NT2/D1 (cell line): Measurements from ENCODE around the gene OVOL3.

Experiments
- DNase-seq: peaks from one replicate; pipeline ENCODE4 v3.0.0-alpha.2; 2011; ENCODE audit warnings: low read depth, low spot score
- H3K27me3 ChIP-seq: 2 replicates; pipeline ENCODE4 v1.6.0; 2011; ENCODE audit warnings: mild to moderate bottlenecking; ENCODE audit not compliant: insufficient read length, insufficient read depth
- H3K36me3 ChIP-seq: 2 replicates; pipeline ENCODE4 v1.6.1; 2011; ENCODE audit warnings: mild to moderate bottlenecking, low read length, mixed read lengths; ENCODE audit not compliant: insufficient read depth, insufficient read length
- H3K4me1 ChIP-seq: 2 replicates; pipeline ENCODE4 v1.5.1; 2011; ENCODE audit not compliant: insufficient read depth, insufficient read length
- H3K4me3 ChIP-seq: 2 replicates; pipeline ENCODE4 v1.5.1; 2011; ENCODE audit warnings: low read depth; ENCODE audit not compliant: insufficient read length
- H3K9ac ChIP-seq: 2 replicates; pipeline ENCODE4 v1.6.0; 2011; ENCODE audit warnings: low read depth; ENCODE audit not compliant: insufficient read length
- H3K9me3 ChIP-seq: 2 replicates; pipeline ENCODE4 v1.5.1; 2011; ENCODE audit warnings: mild to moderate bottlenecking, low read length; ENCODE audit not compliant: insufficient read depth
- SUZ12 ChIP-seq: IDR thresholded peaks from 2 replicates; pipeline ENCODE4 v1.6.1; 2011; ENCODE audit not compliant: insufficient read length, insufficient read depth; ENCODE audit errors: extremely low read depth
- YY1 ChIP-seq: IDR thresholded peaks from 2 replicates; pipeline ENCODE4 v1.6.1; 2011; ENCODE audit not compliant: insufficient read length, insufficient read depth
- ZNF274 ChIP-seq: IDR thresholded peaks from 2 replicates; pipeline ENCODE4 v1.6.1; 2011; ENCODE audit warnings: mild to moderate bottlenecking, low read depth, low read length

Gene OVOL3

GRCh38 chr19:36112678-36113077 is 1.7 kb downstream of the OVOL3 start:
- H3K9ac ChIP-seq: peak overlapping the region; percentile 21
- no peak for DNase-seq
- H3K9me3 ChIP-seq: no peaks in the 10 kb centered on the region
- peaks cover 28% of the 10 kb centered on the region for H3K36me3 ChIP-seq
- H3K27me3 ChIP-seq: no peaks in the 10 kb centered on the region
- H3K4me1 ChIP-seq: peaks cover 19% of the 10 kb centered on the region
- no peak overlapping the region for H3K4me3 ChIP-seq
- TF ChIP-seq ZNF274: no peak
- no peak for TF ChIP-seq SUZ12

DNA sequence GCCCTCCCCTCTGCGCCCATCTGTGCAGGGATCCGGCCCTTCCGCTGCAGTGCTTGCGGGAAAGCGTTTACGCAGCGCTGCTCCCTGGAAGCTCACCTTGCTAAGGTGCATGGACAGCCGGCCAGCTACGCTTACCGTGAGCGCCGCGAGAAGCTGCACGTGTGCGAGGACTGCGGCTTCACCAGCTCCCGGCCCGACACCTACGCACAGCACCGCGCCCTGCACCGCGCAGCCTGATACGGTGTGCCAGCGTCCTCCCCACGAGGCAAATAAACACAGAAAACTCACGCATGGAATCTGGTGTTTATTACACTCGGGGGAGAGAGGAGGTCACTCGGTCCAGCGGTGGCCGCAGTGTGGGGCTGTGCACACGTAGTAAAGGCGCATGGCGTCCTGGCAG is 2.5 kb downstream of the OVOL3 start:
- DNase-seq: no peak
- peaks cover 17% of the 10 kb centered on the region for H3K4me1 ChIP-seq
- no peaks in the 10 kb centered on the region for H3K27me3 ChIP-seq
- TF ChIP-seq ZNF274: no peak
- TF ChIP-seq SUZ12: no peak
- TF ChIP-seq YY1: no peak
- H3K9ac ChIP-seq: peak overlapping the region; percentile 91
- no peaks in the 10 kb centered on the region for H3K9me3 ChIP-seq
- peaks cover 34% of the 10 kb centered on the region for H3K36me3 ChIP-seq
- peak overlapping the region; percentile 78 for H3K4me3 ChIP-seq

- TF ChIP-seq SUZ12 (no peak), ZNF274 (no peak), YY1 (no peak)
- no peak for DNase-seq
- H3K9me3 ChIP-seq: no peaks in the 10 kb centered on the region
- peak overlapping the region; percentile 91 for H3K9ac ChIP-seq
- H3K4me1 ChIP-seq: peaks cover 21% of the 10 kb centered on the region
- H3K36me3 ChIP-seq: peaks cover 40% of the 10 kb centered on the region
- H3K27me3 ChIP-seq: no peaks in the 10 kb centered on the region
- peak overlapping the region; percentile 78 for H3K4me3 ChIP-seq
Observed at GRCh38 chr19:36113894-36114720, 3.2 kb downstream of the OVOL3 start.

DNA sequence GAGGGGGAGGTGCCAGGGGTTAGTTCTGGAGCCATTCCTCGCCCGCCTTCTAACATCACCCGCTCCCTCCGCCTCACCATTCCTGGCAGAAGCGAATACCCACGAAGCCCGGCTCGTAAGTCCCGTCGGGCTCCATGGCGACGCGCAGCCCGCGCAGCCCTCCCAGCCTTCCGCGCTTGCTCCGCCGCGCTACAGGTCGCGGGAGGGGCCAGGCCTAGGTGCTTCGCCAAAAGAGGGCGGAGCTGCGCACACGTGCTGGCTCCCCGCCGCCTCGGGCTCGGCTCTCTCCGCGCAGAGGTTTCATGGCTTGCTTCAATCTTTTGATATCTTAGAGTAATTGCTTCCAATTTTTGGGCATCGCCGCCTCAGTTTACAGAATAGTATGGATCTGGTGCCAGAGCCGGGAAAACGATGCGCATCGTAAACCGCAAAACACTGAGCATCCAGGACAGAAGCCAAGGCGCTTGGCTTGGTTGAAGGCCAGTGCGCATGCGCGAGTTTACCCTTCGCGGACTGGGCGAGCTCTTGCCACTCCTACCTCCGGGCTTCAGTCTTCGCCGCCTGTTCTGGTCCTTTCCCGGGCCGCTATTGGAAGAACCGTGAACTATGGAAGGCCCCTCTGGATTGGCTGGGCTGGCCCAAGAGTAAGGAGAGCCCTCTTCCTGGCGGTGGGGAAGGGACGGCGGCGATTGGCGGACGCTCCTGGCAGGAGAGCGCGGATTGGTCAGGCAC is 3.9 kb downstream of the OVOL3 start, which contains the start of gene POLR2I:
Gene POLR2I, minus strand, starts transcription at position 155 of the 732 bp plus-strand sequence. Its CDS starts 19 bp downstream, at position 136.
- Histone ChIP-seq H3K4me1 (peaks cover 26% of the 10 kb centered on the region), H3K27me3 (no peaks in the 10 kb centered on the region), H3K36me3 (peaks cover 43% of the 10 kb centered on the region), H3K9me3 (no peaks in the 10 kb centered on the region), H3K9ac (peak within 1 kb of the TSS; percentile 91), H3K4me3 (peak within 1 kb of the TSS; percentile 78)
- no peak for TF ChIP-seq SUZ12
- TF ChIP-seq ZNF274: no peak
- no peak for TF ChIP-seq YY1
- DNase-seq: peak; percentile 98

- Histone ChIP-seq H3K4me1 (peaks cover 30% of the 10 kb centered on the region), H3K27me3 (no peaks in the 10 kb centered on the region), H3K9ac (peak within 1 kb of the TSS; percentile 91), H3K4me3 (peak within 1 kb of the TSS; percentile 78), H3K9me3 (no peaks in the 10 kb centered on the region), H3K36me3 (peaks cover 46% of the 10 kb centered on the region)
- TF ChIP-seq ZNF274 (no peak), YY1 (no peak), SUZ12 (no peak)
- DNase-seq: no peak
Observed at GRCh38 chr19:36115453-36116343, 4.8 kb downstream of the OVOL3 start, which contains the start of gene TBCB. Gene TBCB (plus strand): TSS chr19:36115468. CDS start chr19:36115561, 93 bp downstream.

DNA sequence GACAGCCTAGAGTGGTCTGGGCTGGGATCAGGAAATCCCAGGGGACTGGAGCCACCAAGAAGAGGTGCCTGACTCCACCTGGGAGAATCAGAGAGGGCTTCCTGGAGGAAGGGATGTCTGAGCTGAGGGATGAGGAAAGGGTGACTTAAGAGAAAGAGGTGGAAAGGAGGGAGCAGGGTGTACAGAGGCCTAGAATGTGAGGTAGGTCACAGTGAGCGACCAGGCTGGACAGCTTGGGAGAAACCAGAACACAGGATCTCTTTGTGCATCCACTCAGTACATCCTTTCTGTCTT is 5.3 kb downstream of the OVOL3 start:
- Histone ChIP-seq H3K27me3 (no peaks in the 10 kb centered on the region), H3K4me3 (peak overlapping the region; percentile 78), H3K4me1 (peaks cover 28% of the 10 kb centered on the region), H3K9me3 (no peaks in the 10 kb centered on the region), H3K9ac (peak overlapping the region; percentile 76), H3K36me3 (peaks cover 47% of the 10 kb centered on the region)
- TF ChIP-seq SUZ12 (no peak), YY1 (no peak), ZNF274 (no peak)
- DNase-seq: no peak
